Stimulated activated CD4-positive, alpha-beta T cell treated with anti-CD3 and anti-CD28 coated beads, Interleukin-4, amount 100 ng/mL, for 24 hours (primary cell): ENCODE results near the gene ZNF91.
"Not testable (repeated sequence)": the region's sequence is repeated elsewhere in the genome, so short reads cannot be mapped to it uniquely, and the experiment has no call there.

ENCODE experiments used
- DNase-seq: peaks from one replicate; pipeline ENCODE4 v3.0.0-alpha.2; 2020

ZNF91 gene

GRCh38 chr19:23395041-23395721, at the start of gene ZNF91:
TSS of gene ZNF91 (minus strand) at chr19:23395471. CDS start at chr19:23395354, 117 bp downstream.
- peak; percentile 96 for DNase-seq

DNA sequence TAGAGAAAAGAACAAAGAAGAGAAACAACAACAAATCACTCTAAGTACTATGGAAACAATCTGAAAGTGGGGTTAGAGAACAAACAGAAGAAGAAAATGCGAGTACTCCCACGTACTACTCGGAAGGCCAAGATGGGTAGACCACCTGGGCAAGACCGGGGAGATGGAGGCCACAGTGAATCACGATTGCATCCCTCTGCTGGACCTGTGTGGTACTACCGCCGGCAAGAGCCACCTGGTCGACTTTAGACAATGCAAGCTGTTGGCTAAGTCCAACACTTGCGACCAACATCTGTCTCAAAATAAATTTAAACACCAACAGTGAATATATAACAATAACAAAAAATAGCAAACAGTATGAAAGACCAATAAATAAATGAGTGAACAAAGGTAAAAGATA, 45.5 kb upstream of the ZNF91 start:
- peak; percentile 9 for DNase-seq

DNA sequence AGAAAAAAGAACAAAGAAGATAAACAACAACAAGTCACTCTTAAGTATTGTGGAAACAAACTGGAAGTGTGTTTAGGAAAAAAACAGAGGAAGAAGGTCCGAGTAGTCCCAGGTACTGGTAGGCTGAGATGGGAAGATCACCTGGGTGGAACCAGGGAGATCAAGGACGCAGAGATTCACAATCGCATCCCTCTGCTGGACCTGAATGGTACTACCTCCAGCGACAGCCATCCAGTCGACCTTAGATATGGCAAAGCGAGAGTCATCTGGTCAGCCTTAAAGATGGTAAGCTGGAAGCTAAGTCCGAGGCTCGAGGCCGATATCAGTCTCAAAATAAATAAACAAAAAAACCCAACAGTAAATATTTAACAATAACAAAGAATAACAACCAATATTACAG, 44.9 kb upstream of the ZNF91 start:
- DNase-seq = no peak

GRCh38 chr19:23439623-23440022, 44.4 kb upstream of the ZNF91 start:
- DNase-seq = no peak

GRCh38 chr19:23437901-23438300, 42.6 kb upstream of the ZNF91 start:
- DNase-seq = no peak

DNA sequence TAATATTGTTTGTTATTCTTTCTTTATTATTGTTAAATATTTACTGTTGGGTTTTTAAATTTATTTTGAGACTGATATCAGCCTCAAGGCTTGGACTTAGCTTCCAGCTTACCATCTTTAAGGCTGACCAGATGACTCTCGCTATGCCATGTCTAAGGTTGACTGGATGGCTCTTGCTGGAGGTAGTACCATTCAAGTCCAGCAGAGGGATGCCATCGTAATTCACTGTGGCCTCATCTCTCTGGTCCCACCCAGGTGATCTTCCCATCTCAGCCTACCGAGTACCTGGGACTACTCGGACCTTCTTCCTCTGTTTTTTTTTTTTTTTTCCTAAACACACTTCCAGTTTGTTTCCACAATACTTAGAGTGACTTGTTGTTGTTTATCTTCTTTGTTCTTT, 41.7 kb upstream of the ZNF91 start:
- DNase-seq = no peak

GRCh38 chr19:23436318-23436717, 41.0 kb upstream of the ZNF91 start:
- no peak for DNase-seq

DNA sequence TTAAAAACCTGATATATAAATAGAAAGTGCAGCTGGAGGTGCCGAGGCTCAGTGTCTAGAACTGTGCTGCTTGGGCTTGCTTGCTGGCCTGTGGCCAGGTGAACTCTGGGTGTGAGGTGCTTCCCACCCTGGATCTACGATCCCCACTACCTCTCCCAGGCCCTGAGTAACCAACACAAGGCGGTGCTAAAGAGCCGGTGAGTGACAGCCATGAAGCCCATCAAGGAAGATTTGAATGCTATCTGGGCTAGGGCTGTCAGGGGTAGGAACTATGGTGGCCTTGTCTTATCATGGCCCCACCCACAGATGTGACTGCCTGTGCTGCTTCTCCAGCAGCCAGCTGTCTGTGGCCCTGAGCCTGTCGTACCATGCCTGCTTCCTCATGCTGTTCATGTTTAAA, 25.6 kb upstream of the ZNF91 start:
- no peak for DNase-seq

GRCh38 chr19:23419261-23419660, 24.0 kb upstream of the ZNF91 start:
- DNase-seq = not testable (repeated sequence)

- no peak for DNase-seq
Observed at GRCh38 chr19:23415561-23416191, 20.4 kb upstream of the ZNF91 start.

DNA sequence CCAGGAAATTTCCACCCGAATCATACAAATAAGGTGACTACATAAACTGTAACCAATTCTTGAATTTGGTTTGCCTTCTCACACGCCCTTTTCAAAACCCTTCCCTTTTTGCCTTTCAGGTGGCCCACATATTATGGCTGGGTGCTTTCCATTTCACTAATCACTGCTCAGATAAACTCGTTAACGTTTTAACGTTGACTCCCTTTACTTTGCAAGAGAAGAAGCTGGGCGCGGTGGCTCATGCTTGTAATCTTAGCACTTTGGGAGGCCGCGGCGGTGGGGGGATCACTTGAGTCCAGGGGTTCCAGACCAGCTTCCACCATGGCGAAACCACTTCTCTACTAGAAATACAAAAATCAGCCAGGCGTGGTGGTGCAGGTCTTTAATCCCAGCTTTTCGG, 19.8 kb upstream of the ZNF91 start:
- no peak for DNase-seq

DNA sequence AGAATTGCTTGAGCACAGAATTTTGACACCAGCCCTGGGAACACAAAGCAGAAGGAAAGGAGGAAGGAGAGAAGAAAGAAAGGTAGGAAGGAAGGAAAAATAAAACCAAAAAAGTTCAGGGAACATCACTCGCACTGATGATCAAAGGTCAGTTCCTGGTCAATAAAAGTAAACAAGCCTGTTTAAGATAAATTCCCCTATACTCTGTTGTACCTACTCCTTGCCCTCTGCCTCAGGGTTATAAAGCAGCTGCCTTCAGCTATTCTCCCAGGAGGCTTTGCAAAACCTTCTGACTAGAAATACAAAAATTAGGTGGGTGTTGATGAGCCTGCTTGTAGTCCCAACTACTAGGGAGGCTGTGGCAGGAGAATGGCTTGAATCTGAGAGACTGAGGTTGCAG, 14.9 kb upstream of the ZNF91 start:
- no peak for DNase-seq

GRCh38 chr19:23409392-23410048, 14.2 kb upstream of the ZNF91 start:
- no peak for DNase-seq

- no peak for DNase-seq
Observed at GRCh38 chr19:23407616-23408133, 12.4 kb upstream of the ZNF91 start.

DNA sequence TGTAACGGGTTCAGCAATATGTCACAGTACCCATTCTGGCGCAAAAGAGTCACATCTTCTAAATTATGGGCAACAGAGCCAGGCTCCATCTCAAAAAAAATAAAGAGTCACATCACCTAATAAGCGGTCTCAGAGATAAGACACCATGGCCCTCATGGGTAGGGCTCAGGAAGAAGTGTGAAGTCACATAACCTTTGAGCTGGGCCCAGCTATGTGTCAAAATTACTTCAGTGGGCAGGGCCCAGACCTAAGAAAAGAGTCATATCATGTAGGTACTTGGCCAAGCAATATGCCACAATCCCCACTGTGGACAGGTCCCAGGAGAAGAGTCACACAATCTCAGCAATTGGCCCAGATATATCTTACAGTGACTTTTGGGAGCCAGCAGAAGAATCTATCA, 11.4 kb upstream of the ZNF91 start:
- DNase-seq = no peak

DNA sequence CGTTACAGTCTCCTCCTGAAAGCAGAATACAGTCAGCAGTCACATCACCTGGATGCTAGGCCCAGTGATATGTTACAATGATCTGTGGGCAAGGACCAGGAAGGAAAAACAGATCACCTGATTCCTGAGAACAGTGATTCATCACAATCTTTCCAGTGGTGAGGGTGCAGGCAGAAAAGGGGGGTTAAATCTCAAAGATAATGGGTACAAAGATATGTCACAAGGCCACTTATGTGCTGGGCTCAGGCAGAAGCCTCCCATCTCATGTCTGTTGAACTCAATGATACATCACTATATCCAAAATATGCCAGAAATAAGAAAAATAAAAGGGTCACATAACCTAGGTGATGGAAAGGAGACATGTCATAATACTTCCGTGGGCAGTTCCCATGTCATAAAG, 10.8 kb upstream of the ZNF91 start:
- no peak for DNase-seq

- DNase-seq = no peak
Observed at GRCh38 chr19:23404676-23405075, 9.4 kb upstream of the ZNF91 start.

DNA sequence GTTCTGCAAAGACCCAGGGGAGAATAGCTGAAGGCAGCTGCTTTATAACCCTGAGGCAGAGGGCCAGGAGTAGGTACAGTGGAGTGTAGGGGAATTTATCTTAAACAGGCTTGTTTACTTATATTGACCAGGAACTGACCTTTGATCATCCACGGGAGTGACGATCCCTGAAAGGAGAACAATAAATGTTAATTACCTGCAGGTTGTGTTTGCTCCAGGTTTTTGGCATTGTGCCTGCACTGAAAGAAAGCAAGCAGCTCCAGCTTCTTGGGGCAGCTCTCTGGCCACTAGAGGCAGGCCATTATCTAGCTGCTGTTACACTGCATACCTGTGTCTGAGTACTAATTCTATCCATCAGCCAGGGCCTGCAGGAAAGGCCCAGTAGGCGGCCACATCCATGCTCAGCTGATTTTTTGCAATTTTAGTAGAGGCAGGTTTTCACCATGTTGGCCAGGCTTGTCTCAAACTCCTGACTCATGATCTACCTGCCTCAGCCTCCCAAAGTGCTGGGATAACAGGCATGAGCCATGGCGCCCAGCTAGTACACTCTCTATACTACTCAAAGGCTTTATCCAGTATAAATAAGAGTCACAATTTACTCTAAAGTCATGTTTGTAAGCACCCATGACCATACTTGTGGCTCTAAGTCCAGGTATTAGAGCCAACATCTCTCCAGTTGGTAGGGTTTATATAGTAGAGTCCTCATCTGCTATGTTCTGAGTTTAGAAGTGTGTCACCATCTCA, 8.5 kb upstream of the ZNF91 start:
- DNase-seq = no peak

GRCh38 chr19:23403052-23403451, 7.8 kb upstream of the ZNF91 start:
- DNase-seq = no peak

GRCh38 chr19:23402388-23402787, 7.1 kb upstream of the ZNF91 start:
- DNase-seq = no peak

DNA sequence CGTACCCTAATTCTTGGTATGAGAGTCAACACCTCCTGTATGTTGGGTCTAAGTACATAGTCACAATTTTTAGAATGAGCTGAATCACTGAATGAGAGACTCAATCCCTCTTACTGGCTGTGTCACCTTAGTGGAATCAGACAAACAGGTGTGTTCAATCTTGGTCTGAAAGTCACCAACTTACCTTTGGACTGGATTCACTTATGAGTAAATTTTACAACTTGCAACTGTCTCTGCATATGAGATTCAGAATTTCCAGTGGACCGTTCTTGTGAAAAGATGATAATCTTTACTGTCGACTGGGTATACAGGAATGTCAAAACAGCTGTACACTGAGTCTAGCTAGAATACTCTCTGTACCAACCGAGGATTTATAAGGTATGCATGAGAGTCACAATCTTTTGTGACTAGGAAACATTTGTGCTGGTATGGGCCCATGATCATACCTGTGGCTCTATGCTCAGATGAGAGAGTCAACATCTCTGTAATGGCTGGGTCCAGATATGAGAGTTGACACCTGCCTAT, 5.9 kb upstream of the ZNF91 start:
- DNase-seq = no peak

DNA sequence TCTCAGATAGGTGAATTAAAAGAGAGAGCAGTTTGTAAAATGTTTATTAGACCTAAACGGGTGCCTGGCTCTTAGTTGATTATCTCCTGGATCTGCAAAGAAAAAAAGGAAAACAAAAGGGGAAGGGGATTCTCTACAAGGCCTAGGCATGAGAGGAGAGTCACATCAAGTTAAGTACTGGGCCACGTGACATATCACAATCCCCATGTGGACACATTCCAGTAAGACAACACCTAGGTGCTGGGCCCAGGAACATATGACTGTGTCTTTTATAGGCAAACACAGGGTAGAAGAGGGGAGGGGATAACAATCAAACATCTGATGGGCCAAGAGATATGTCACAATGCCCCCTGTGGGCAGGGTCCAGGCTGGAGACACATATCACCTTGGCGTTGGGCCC, 4.2 kb upstream of the ZNF91 start:
- no peak for DNase-seq

- DNase-seq = not testable (repeated sequence)
Observed at GRCh38 chr19:23395722-23396117, 449 bp upstream of the ZNF91 start.
